OCI-LY1 (cell line): ENCODE measurements around the gene CNGA2.

Experiments
- CTCF ChIP-seq: fragments of 200-600 bp; sonication (generic), shearing (Covaris generic); IDR thresholded peaks from 2 replicates; pipeline ENCODE4 v1.5.1; 2017; ENCODE audit warnings: mild to moderate bottlenecking, antibody characterized with exemption, low read length, moderate library complexity, mixed read lengths
- EZH2 ChIP-seq: fragments of 200-600 bp; sonication (generic), shearing (Covaris generic); IDR thresholded peaks from 2 replicates; pipeline ENCODE4 v1.8.0; 2017; ENCODE audit warnings: borderline replicate concordance, mixed run types, mild to moderate bottlenecking, antibody characterized with exemption, low read length, moderate library complexity, mixed read lengths

- TF ChIP-seq EZH2: no peak
- TF ChIP-seq CTCF: no peak
Observed at GRCh38 chrX:151737494-151737893, 2.9 kb downstream of the CNGA2 start.
